ENCODE measurements around the gene EPAS1.

DNA sequence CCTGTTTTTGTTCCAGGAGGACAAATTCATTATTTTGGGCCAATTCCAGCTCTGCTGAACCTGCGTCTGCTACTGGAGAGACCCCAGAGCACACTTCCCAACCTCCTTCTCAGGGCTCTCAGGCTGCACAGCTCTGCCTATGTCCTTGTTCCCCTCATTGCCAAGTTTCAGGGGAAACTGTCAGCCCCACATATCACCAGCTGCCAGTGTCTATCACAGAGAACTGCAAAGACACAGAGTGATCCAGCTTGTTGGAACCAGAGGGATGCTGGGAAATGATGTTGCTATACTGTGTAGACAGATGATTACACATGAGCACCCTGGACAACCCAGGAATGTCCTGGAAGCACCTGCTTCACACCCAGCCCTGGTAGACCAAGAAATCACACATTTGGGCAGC, 114.8 kb downstream of the EPAS1 start:
- TF ChIP-seq, protein P1, sequence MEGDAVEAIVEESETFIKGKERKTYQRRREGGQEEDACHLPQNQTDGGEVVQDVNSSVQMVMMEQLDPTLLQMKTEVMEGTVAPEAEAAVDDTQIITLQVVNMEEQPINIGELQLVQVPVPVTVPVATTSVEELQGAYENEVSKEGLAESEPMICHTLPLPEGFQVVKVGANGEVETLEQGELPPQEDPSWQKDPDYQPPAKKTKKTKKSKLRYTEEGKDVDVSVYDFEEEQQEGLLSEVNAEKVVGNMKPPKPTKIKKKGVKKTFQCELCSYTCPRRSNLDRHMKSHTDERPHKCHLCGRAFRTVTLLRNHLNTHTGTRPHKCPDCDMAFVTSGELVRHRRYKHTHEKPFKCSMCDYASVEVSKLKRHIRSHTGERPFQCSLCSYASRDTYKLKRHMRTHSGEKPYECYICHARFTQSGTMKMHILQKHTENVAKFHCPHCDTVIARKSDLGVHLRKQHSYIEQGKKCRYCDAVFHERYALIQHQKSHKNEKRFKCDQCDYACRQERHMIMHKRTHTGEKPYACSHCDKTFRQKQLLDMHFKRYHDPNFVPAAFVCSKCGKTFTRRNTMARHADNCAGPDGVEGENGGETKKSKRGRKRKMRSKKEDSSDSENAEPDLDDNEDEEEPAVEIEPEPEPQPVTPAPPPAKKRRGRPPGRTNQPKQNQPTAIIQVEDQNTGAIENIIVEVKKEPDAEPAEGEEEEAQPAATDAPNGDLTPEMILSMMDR (IDR thresholded peaks at IDR 0.05) = no peak
- no peak for TF ChIP-seq POLR2A (IDR thresholded peaks at IDR 0.05)

Measured in thyroid gland (tissue), 4 donors.